CD4-positive, CD25-positive, alpha-beta regulatory T cell (primary cell): ENCODE data around the gene TUFT1. TPM values are rescaled to one million over a fixed set of nuclear protein-coding genes. Genes with fewer than 3 reads are reported as not detected.

Experiments
- ATAC-seq, 2 donors: fragments of 150-1000 bp; cut with Tn5 transposase; one replicate each; pipeline ENCODE4 v1.10.0; 2021; ENCODE audit warnings: low read depth in 2 of 2, moderate number of reproducible peaks in 2 of 2, moderate library complexity in 1 of 2
- DNase-seq, 3 donors: peaks; one replicate each; pipeline versions ENCODE4 v3.0.0 to v3.0.0-alpha.2; 2012 to 2022; ENCODE audit warnings: mixed read lengths in 1 of 3
- H3K27ac ChIP-seq: one replicate; pipeline ENCODE4 v1.7.0; 2013; ENCODE audit warnings: mild to moderate bottlenecking, low read length; ENCODE audit not compliant: insufficient read depth, poor library complexity, severe bottlenecking
- H3K27me3 ChIP-seq: one replicate; pipeline ENCODE4 v1.7.0; 2013; ENCODE audit warnings: low read length; ENCODE audit not compliant: control insufficient read depth, insufficient read depth
- H3K36me3 ChIP-seq: one replicate; pipeline ENCODE4 v1.7.0; 2013; ENCODE audit warnings: mild to moderate bottlenecking, low read length, moderate library complexity; ENCODE audit not compliant: control insufficient read depth, insufficient read depth
- H3K4me1 ChIP-seq: 2 replicates; pipeline ENCODE4 v1.7.0; 2013; ENCODE audit warnings: mild to moderate bottlenecking, low read length; ENCODE audit not compliant: insufficient read depth, control insufficient read depth, poor library complexity, severe bottlenecking
- H3K4me3 ChIP-seq: one replicate; pipeline ENCODE4 v1.7.0; 2013; ENCODE audit warnings: low read depth, mild to moderate bottlenecking, low read length, moderate library complexity
- H3K9me3 ChIP-seq, 2 experiments: 1 replicate in 1 of 2; 2 replicates in 1 of 2; pipeline ENCODE4 v1.7.0; 2013; ENCODE audit warnings: low read length in 2 of 2, mild to moderate bottlenecking in 1 of 2, moderate library complexity in 1 of 2; ENCODE audit not compliant: control insufficient read depth in 2 of 2
- H3K27ac Mint-ChIP-seq, 3 donors: one replicate each; pipeline ENCODE4 v1.8.0; 2020 to 2022; ENCODE audit warnings: mild to moderate bottlenecking in 3 of 3, mixed read lengths in 3 of 3, moderate library complexity in 2 of 3
- H3K27me3 Mint-ChIP-seq: one replicate; pipeline ENCODE4 v1.8.0; 2022; ENCODE audit warnings: mild to moderate bottlenecking, mixed read lengths
- H3K36me3 Mint-ChIP-seq: one replicate; pipeline ENCODE4 v1.8.0; 2020; ENCODE audit warnings: mixed read lengths
- H3K4me1 Mint-ChIP-seq, 4 donors: one replicate each; pipeline ENCODE4 v1.8.0; 2020 to 2022; ENCODE audit warnings: mixed read lengths in 4 of 4, mild to moderate bottlenecking in 1 of 4
- H3K4me3 Mint-ChIP-seq, 4 donors: one replicate each; pipeline ENCODE4 v1.8.0; 2020 to 2022; ENCODE audit warnings: mild to moderate bottlenecking in 4 of 4, mixed read lengths in 4 of 4, moderate library complexity in 3 of 4
- H3K9me3 Mint-ChIP-seq, 7 donors: one replicate each; pipeline ENCODE4 v1.8.0; 2020 to 2022; ENCODE audit warnings: mixed read lengths in 7 of 7, mild to moderate bottlenecking in 3 of 7, moderate library complexity in 2 of 7
- polyA plus RNA-seq, 4 donors: library from polyadenylated mRNA; unstranded; fragments of 300-500 nt; fragmentation: Illumina TruSeq; gene quantifications; one replicate each; pipeline ENCODE4 v1.2.3, GENCODE V29; 2021
- total RNA-seq: library from RNA; stranded (reverse); gene quantifications from one replicate; pipeline ENCODE4 v1.2.3, GENCODE V29; 2022

TUFT1 gene
- total and polyA plus RNA-seq, 5 donors from 2014 or later, result 10.2 to 13.6 (median 13.3) TPM

GRCh38 chr1:151577173-151577572 lies 37.1 kb downstream of the TUFT1 start:
- Mint-ChIP-seq H3K27ac (no peak overlapping the region), H3K36me3 (peaks cover 39% of the 10 kb centered on the region), H3K4me3 (no peak overlapping the region), H3K9me3 (no peaks in the 10 kb centered on the region), H3K4me1 (peaks cover 0 to 4% (median 2%) of the 10 kb centered on the region in 4 donors), H3K27me3 (no peaks in the 10 kb centered on the region)
- ATAC-seq (no peak), DNase-seq (no peak)
- Histone ChIP-seq H3K4me1 (no peaks in the 10 kb centered on the region), H3K9me3 (no peaks in the 10 kb centered on the region), H3K36me3 (peaks cover 20% of the 10 kb centered on the region), H3K4me3 (no peak overlapping the region), H3K27me3 (no peaks in the 10 kb centered on the region), H3K27ac (no peak overlapping the region)

- no peaks in the 10 kb centered on the region for H3K27me3 ChIP-seq
- H3K4me3 Mint-ChIP-seq, result no peak overlapping the region
- DNase-seq (no peak), ATAC-seq (no peak)
- H3K4me1 Mint-ChIP-seq, result peaks cover 0 to 4% (median 2%) of the 10 kb centered on the region in 4 donors
- no peak overlapping the region for H3K4me3 ChIP-seq
- peaks cover 20% of the 10 kb centered on the region for H3K36me3 ChIP-seq
- H3K9me3 Mint-ChIP-seq, result no peaks in the 10 kb centered on the region
- H3K27ac Mint-ChIP-seq, result peak overlapping the region in 1 of 3 donors; percentile 17
- no peak overlapping the region for H3K27ac ChIP-seq
- no peaks in the 10 kb centered on the region for H3K9me3 ChIP-seq
- peaks cover 35% of the 10 kb centered on the region for H3K36me3 Mint-ChIP-seq
- no peaks in the 10 kb centered on the region for H3K4me1 ChIP-seq
- H3K27me3 Mint-ChIP-seq, result no peaks in the 10 kb centered on the region
These were observed 38.8 kb downstream of the TUFT1 start for GRCh38 chr1:151578941-151579340.

GRCh38 chr1:151579436-151580225 lies 39.5 kb downstream of the TUFT1 start:
- ATAC-seq (no peak), DNase-seq (no peak)
- peaks cover 14% of the 10 kb centered on the region for H3K36me3 ChIP-seq
- Mint-ChIP-seq H3K4me3 (no peak overlapping the region), H3K27ac (no peak overlapping the region), H3K9me3 (no peaks in the 10 kb centered on the region), H3K4me1 (peaks cover 0 to 4% (median 1%) of the 10 kb centered on the region in 4 donors), H3K36me3 (peaks cover 31% of the 10 kb centered on the region), H3K27me3 (no peaks in the 10 kb centered on the region)
- no peaks in the 10 kb centered on the region for H3K9me3 ChIP-seq
- no peaks in the 10 kb centered on the region for H3K4me1 ChIP-seq
- no peak overlapping the region for H3K4me3 ChIP-seq
- no peaks in the 10 kb centered on the region for H3K27me3 ChIP-seq
- H3K27ac ChIP-seq, result no peak overlapping the region

- DNase-seq, result no peak
- H3K27ac ChIP-seq, result no peak overlapping the region
- no peaks in the 10 kb centered on the region for H3K4me1 ChIP-seq
- H3K27ac Mint-ChIP-seq, result no peak overlapping the region
- no peaks in the 10 kb centered on the region for H3K27me3 Mint-ChIP-seq
- peaks cover 10% of the 10 kb centered on the region for H3K36me3 ChIP-seq
- no peaks in the 10 kb centered on the region for H3K9me3 Mint-ChIP-seq
- H3K27me3 ChIP-seq, result no peaks in the 10 kb centered on the region
- H3K4me3 Mint-ChIP-seq, result no peak overlapping the region
- H3K36me3 Mint-ChIP-seq, result peaks cover 20% of the 10 kb centered on the region
- no peak for ATAC-seq
- H3K4me1 Mint-ChIP-seq, result no peaks in the 10 kb centered on the region
- no peaks in the 10 kb centered on the region for H3K9me3 ChIP-seq
- H3K4me3 ChIP-seq, result no peak overlapping the region
These were observed 41.3 kb downstream of the TUFT1 start for GRCh38 chr1:151581451-151581850.

GRCh38 chr1:151581921-151582320 lies 41.8 kb downstream of the TUFT1 start:
- Histone ChIP-seq H3K4me1 (no peaks in the 10 kb centered on the region), H3K36me3 (peaks cover 10% of the 10 kb centered on the region), H3K27ac (no peak overlapping the region), H3K9me3 (no peaks in the 10 kb centered on the region), H3K27me3 (no peaks in the 10 kb centered on the region), H3K4me3 (no peak overlapping the region)
- ATAC-seq (no peak), DNase-seq (no peak)
- H3K27ac Mint-ChIP-seq, result peak overlapping the region in 1 of 3 donors; percentile 52
- H3K9me3 Mint-ChIP-seq, result no peaks in the 10 kb centered on the region
- no peaks in the 10 kb centered on the region for H3K4me1 Mint-ChIP-seq
- H3K4me3 Mint-ChIP-seq, result no peak overlapping the region
- H3K36me3 Mint-ChIP-seq, result peaks cover 19% of the 10 kb centered on the region
- H3K27me3 Mint-ChIP-seq, result no peaks in the 10 kb centered on the region

- ATAC-seq (no peak), DNase-seq (no peak)
- Histone ChIP-seq H3K27ac (no peak overlapping the region), H3K9me3 (no peaks in the 10 kb centered on the region), H3K27me3 (peaks cover 3% of the 10 kb centered on the region), H3K4me1 (no peaks in the 10 kb centered on the region), H3K36me3 (peaks cover 8% of the 10 kb centered on the region), H3K4me3 (no peak overlapping the region)
- Mint-ChIP-seq H3K27ac (peak overlapping the region in 1 of 3 donors; percentile 6), H3K27me3 (no peaks in the 10 kb centered on the region), H3K9me3 (no peaks in the 10 kb centered on the region), H3K36me3 (peaks cover 14% of the 10 kb centered on the region), H3K4me1 (no peaks in the 10 kb centered on the region), H3K4me3 (no peak overlapping the region)
These were observed 43.7 kb downstream of the TUFT1 start for GRCh38 chr1:151583796-151584195.

GRCh38 chr1:151584278-151584677 lies 44.2 kb downstream of the TUFT1 start:
- DNase-seq, result no peak
- Histone ChIP-seq H3K4me3 (no peak overlapping the region), H3K36me3 (peaks cover 3% of the 10 kb centered on the region), H3K27ac (no peak overlapping the region), H3K4me1 (no peaks in the 10 kb centered on the region), H3K9me3 (no peaks in the 10 kb centered on the region), H3K27me3 (peaks cover 3% of the 10 kb centered on the region)
- peak overlapping the region in 1 of 3 donors; percentile 42 for H3K27ac Mint-ChIP-seq
- no peaks in the 10 kb centered on the region for H3K27me3 Mint-ChIP-seq
- no peak overlapping the region for H3K4me3 Mint-ChIP-seq
- peaks cover 11% of the 10 kb centered on the region for H3K36me3 Mint-ChIP-seq
- ATAC-seq, result no peak
- H3K4me1 Mint-ChIP-seq, result no peaks in the 10 kb centered on the region
- H3K9me3 Mint-ChIP-seq, result no peaks in the 10 kb centered on the region

GRCh38 chr1:151584780-151585179 lies 44.7 kb downstream of the TUFT1 start:
- peaks cover 0 to under 1% (median 0%) of the 10 kb centered on the region in 7 donors for H3K9me3 Mint-ChIP-seq
- peaks cover 5% of the 10 kb centered on the region for H3K27me3 Mint-ChIP-seq
- Histone ChIP-seq H3K4me3 (no peak overlapping the region), H3K27ac (no peak overlapping the region), H3K36me3 (no peaks in the 10 kb centered on the region), H3K9me3 (no peaks in the 10 kb centered on the region), H3K4me1 (no peaks in the 10 kb centered on the region), H3K27me3 (peaks cover 3% of the 10 kb centered on the region)
- H3K4me1 Mint-ChIP-seq, result no peaks in the 10 kb centered on the region
- DNase-seq, result no peak
- peaks cover 8% of the 10 kb centered on the region for H3K36me3 Mint-ChIP-seq
- peak overlapping the region in 2 of 3 donors; percentile 42 for H3K27ac Mint-ChIP-seq
- H3K4me3 Mint-ChIP-seq, result no peak overlapping the region
- ATAC-seq, result no peak
